DMS53 treated with DMSO at 0.1 percent for 48 hours (cell line): ENCODE measurements around the gene DNM3.
"Not testable (repeated sequence)": the region's sequence is repeated elsewhere in the genome, so short reads cannot be mapped to it uniquely, and the experiment has no call there.

ENCODE experiments used
- DNase-seq: peaks from one replicate; lab custom pipeline; 2025; ENCODE audit not compliant: unreplicated experiment; lab: John Stamatoyannopoulos, UW

The DNM3 gene

GRCh38 chr1:172018727-172019311 lies 177.5 kb downstream of the DNM3 start:
- DNase-seq, result no peak

- no peak for DNase-seq
Measured at GRCh38 chr1:172019976-172020375, 178.7 kb downstream of the DNM3 start.

GRCh38 chr1:172024516-172024915 lies 183.2 kb downstream of the DNM3 start:
- no peak for DNase-seq

GRCh38 chr1:172024944-172025738 lies 183.8 kb downstream of the DNM3 start:
- DNase-seq, result not testable (repeated sequence)

GRCh38 chr1:172040466-172040865 lies 199.2 kb downstream of the DNM3 start:
- DNase-seq, result no peak

GRCh38 chr1:172041102-172041501 lies 199.8 kb downstream of the DNM3 start:
- DNase-seq, result no peak

GRCh38 chr1:172041742-172042141 lies 200.4 kb downstream of the DNM3 start:
- peak; percentile 5 for DNase-seq

- DNase-seq, result no peak
Measured at GRCh38 chr1:172043900-172044299, 202.6 kb downstream of the DNM3 start.

GRCh38 chr1:172051898-172052297 lies 210.6 kb downstream of the DNM3 start:
- no peak for DNase-seq

GRCh38 chr1:172054172-172054571 lies 212.9 kb downstream of the DNM3 start:
- DNase-seq, result no peak

- not testable (repeated sequence) for DNase-seq
Measured at GRCh38 chr1:172055816-172056419, 214.6 kb downstream of the DNM3 start.

GRCh38 chr1:172068334-172068733 lies 227.0 kb downstream of the DNM3 start:
- DNase-seq, result no peak

GRCh38 chr1:172069051-172069450 lies 227.8 kb downstream of the DNM3 start:
- no peak for DNase-seq

- no peak for DNase-seq
Measured at GRCh38 chr1:172069534-172069933, 228.2 kb downstream of the DNM3 start.

GRCh38 chr1:172070055-172070454 lies 228.8 kb downstream of the DNM3 start:
- DNase-seq, result no peak

GRCh38 chr1:172071746-172072145 lies 230.4 kb downstream of the DNM3 start:
- no peak for DNase-seq

- not testable (repeated sequence) for DNase-seq
Measured at GRCh38 chr1:172079859-172080258, 238.6 kb downstream of the DNM3 start.

GRCh38 chr1:172083191-172083590 lies 241.9 kb downstream of the DNM3 start:
- DNase-seq, result no peak

GRCh38 chr1:172084876-172085275 lies 243.6 kb downstream of the DNM3 start:
- no peak for DNase-seq

GRCh38 chr1:172085317-172085716 lies 244.0 kb downstream of the DNM3 start:
- no peak for DNase-seq

GRCh38 chr1:172086137-172086536 lies 244.8 kb downstream of the DNM3 start:
- DNase-seq, result no peak

GRCh38 chr1:172088256-172088655 lies 247.0 kb downstream of the DNM3 start:
- DNase-seq, result no peak
